ENCODE results near the gene KIF16B.

The KIF16B gene

DNA sequence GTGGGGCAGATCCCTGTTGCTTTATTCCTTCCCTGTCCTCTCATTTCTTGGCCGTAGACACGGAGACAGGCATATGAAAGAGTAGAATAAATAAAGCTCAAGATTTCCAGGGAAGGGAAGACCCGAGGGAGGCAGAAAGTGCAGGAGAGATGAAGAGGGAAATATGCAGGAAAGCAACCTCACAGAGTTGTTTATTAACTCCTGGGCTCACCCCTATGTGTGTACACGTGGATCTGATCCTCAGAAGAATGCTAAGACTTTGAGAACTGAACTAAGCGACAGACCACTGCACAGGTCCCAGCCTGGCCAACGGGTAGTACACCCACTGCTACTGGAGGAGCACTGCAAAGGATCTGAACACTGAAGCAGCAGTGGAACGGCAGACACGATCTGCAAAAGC, 156.2 kb downstream of the KIF16B start:
- TF ChIP-seq, protein P1, sequence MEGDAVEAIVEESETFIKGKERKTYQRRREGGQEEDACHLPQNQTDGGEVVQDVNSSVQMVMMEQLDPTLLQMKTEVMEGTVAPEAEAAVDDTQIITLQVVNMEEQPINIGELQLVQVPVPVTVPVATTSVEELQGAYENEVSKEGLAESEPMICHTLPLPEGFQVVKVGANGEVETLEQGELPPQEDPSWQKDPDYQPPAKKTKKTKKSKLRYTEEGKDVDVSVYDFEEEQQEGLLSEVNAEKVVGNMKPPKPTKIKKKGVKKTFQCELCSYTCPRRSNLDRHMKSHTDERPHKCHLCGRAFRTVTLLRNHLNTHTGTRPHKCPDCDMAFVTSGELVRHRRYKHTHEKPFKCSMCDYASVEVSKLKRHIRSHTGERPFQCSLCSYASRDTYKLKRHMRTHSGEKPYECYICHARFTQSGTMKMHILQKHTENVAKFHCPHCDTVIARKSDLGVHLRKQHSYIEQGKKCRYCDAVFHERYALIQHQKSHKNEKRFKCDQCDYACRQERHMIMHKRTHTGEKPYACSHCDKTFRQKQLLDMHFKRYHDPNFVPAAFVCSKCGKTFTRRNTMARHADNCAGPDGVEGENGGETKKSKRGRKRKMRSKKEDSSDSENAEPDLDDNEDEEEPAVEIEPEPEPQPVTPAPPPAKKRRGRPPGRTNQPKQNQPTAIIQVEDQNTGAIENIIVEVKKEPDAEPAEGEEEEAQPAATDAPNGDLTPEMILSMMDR (IDR thresholded peaks at IDR 0.05; ENCODE audit: control insufficient read depth, insufficient read depth, low read depth, low read length, missing control alignments) = no peak
- H3K4me3 ChIP-seq (ENCODE audit: control insufficient read depth, low read depth, low read length) = no peak overlapping the region
- DNase-seq (ENCODE audit: low read depth) = no peak

DNA sequence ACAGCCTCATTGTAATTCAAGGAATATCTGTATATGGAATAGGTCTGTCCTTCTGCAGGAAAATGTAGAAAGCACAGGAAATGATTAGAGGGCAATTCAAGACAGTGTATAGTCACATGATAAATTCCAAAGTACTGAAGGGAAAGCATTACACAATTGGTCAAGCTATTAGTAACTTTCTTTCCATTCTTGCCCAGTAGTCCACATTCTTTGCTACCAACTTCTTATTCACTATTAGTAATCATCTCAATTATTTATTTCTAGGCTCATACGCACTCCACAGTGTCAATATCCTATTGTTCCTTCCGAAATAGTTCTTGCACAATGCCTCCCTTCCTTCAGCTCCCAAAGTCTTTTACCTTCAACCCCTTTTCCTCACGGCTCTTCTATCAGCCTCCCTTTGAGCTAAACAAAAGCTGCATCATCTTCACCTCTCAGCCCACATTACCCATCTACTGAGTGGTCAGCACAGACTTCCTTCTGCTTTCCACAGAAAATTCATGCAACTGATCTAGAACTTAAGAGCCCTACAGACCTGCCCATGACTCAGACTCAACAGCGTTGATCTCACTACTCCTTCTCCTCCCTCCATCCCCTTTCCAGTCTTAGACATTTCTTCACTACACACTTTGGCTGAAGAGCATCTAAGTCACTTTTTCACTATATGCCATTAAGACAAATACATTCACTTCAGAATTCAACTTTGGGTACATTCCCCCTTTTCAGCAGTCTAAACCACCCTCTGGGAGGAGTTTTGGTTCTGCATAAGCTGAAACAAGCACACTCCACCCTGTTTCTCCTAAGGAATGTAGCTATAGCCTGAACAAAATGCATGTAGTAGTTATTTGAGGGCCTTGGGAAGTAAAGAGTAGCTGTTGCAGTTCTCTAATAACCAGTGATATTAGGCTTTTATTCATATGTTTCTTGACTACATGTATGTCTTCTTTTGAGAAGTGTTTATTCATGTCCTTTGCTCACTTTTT, 157.9 kb downstream of the KIF16B start:
- H3K4me3 ChIP-seq (ENCODE audit: control insufficient read depth, low read depth, low read length) = no peak overlapping the region
- no peak for DNase-seq (ENCODE audit: low read depth)
- TF ChIP-seq, protein P1 (IDR thresholded peaks at IDR 0.05; ENCODE audit: control insufficient read depth, insufficient read depth, low read depth, low read length, missing control alignments) = no peak

DNA sequence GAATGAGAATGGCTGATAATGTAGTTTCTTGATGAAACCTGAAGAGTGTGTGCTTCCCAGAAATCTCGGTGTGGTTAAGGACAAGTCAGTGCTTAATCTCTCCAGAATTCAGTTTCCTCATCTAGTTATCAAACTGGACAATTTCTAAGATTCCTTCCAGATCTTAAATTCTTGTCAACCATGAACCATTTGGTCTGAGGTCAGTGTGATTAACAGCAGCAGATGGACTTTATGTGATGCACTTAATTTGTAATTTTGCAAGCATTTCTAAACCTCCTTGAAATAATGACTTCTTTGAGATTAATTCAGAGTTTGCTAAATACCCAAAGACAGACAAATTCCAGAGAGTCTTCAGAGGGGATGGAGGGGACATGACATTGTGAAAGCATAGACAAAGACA, 160.3 kb downstream of the KIF16B start:
- no peak overlapping the region for H3K4me3 ChIP-seq (ENCODE audit: control insufficient read depth, low read depth, low read length)
- no peak for DNase-seq (ENCODE audit: low read depth)
- TF ChIP-seq, protein P1 (IDR thresholded peaks at IDR 0.05; ENCODE audit: control insufficient read depth, insufficient read depth, low read depth, low read length, missing control alignments) = no peak

DNA sequence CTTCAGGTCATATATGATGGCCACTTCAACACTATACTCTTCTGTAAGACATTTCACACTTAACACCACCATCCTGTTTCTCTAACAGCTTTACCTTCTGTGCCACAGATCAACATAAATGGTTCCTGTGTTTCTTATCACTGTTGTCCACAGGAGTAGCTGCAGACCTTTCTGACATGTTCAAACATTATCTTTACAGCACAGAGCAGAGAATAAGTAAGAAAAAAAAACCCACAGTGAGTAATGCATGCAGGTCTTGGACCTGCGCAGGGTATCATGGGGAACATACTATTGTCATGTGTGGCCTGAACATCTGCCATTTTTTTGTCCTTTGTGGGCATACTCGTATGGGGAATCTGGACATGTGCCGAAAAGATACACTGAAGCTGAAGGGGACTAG, 161.9 kb downstream of the KIF16B start:
- DNase-seq (ENCODE audit: low read depth) = no peak
- TF ChIP-seq, protein P1 (IDR thresholded peaks at IDR 0.05; ENCODE audit: control insufficient read depth, insufficient read depth, low read depth, low read length, missing control alignments) = no peak

DNA sequence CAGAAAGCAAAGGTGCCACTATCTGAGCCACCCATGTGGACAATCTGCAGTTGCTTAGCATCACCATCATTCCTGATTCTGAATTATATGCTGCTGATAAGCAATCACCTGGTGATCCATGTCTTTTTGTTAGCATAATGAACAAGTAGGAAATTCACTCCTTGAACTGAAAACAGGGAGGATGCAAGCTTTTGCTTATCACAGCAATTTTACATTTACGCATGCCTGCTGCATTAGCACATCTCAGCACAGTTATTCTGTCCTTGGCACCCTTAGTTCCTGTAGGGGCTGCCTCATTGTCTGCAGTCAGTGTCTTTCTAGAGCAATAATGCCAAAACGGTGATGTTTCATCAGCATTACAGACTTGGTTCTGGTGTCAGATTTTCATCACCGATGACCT, 162.6 kb downstream of the KIF16B start:
- no peak for DNase-seq (ENCODE audit: low read depth)
- no peak overlapping the region for H3K4me3 ChIP-seq (ENCODE audit: control insufficient read depth, low read depth, low read length)
- TF ChIP-seq, protein P1 (IDR thresholded peaks at IDR 0.05; ENCODE audit: control insufficient read depth, insufficient read depth, low read depth, low read length, missing control alignments) = no peak

More for the DNA sequence above, 161.9 kb downstream of the KIF16B start:
- H3K4me3 ChIP-seq (ENCODE audit: control insufficient read depth, low read depth, low read length) = no peak overlapping the region

DNA sequence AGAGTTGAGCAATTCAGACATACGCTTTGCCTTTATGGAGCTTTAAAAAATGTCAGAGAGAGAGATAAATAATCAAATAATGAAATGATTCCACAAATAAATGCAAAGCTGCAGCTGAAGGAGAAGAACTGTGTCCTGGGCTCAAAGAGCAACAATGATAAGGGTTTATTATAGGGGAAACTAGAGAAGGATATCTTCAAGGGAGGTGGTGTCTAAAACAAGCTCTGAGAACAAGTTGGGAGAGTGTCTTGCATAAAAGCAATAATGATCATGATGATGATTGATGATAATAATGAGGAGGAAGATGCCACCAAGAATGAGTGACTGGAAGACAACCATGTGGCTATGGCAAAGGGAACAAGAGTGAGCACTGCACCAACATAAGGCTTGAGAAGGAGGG, 164.3 kb downstream of the KIF16B start:
- DNase-seq (ENCODE audit: low read depth) = no peak
- no peak overlapping the region for H3K4me3 ChIP-seq (ENCODE audit: control insufficient read depth, low read depth, low read length)
- TF ChIP-seq, protein P1 (IDR thresholded peaks at IDR 0.05; ENCODE audit: control insufficient read depth, insufficient read depth, low read depth, low read length, missing control alignments) = no peak

All from AG09309 (cell line).